Activated naive CD8-positive, alpha-beta T cell treated with anti-CD3 and anti-CD28 coated beads, Interleukin-2, amount 50 U/mL, for 24 hours (primary cell): Measurements from ENCODE around the gene CALN1.
"Not testable (repeated sequence)": the region's sequence is repeated elsewhere in the genome, so short reads cannot be mapped to it uniquely, and the experiment has no call there.

Experiments used
- ATAC-seq: fragments of 150-1000 bp; cut with Tn5 transposase; one replicate; pipeline ENCODE4 v1.10.0; 2021
- DNase-seq: peaks from one replicate; pipeline ENCODE4 v3.0.0; 2021
- H3K27ac Mint-ChIP-seq: one replicate; pipeline ENCODE4 v1.8.0; 2021; ENCODE audit warnings: mild to moderate bottlenecking, mixed read lengths
- H3K27me3 Mint-ChIP-seq: one replicate; pipeline ENCODE4 v1.8.0; 2021; ENCODE audit warnings: mixed read lengths
- H3K36me3 Mint-ChIP-seq: one replicate; pipeline ENCODE4 v1.8.0; 2021; ENCODE audit warnings: low read depth, mixed read lengths
- H3K4me1 Mint-ChIP-seq: one replicate; pipeline ENCODE4 v1.8.0; 2021; ENCODE audit warnings: mixed read lengths
- H3K4me3 Mint-ChIP-seq: one replicate; pipeline ENCODE4 v1.8.0; 2021; ENCODE audit warnings: mild to moderate bottlenecking, moderate library complexity, mixed read lengths
- H3K9me3 Mint-ChIP-seq: one replicate; pipeline ENCODE4 v1.8.0; 2021; ENCODE audit warnings: mixed read lengths

CALN1 gene

GRCh38 chr7:72244826-72245398, 167.2 kb downstream of the CALN1 start:
- H3K27ac Mint-ChIP-seq = no peak overlapping the region
- DNase-seq (no peak), ATAC-seq (no peak)
- H3K27me3 Mint-ChIP-seq = no peaks in the 10 kb centered on the region
- H3K36me3 Mint-ChIP-seq = no peaks in the 10 kb centered on the region
- H3K4me1 Mint-ChIP-seq = no peaks in the 10 kb centered on the region
- H3K4me3 Mint-ChIP-seq = no peak overlapping the region
- H3K9me3 Mint-ChIP-seq = peaks cover 8% of the 10 kb centered on the region

GRCh38 chr7:72243329-72243728, 168.8 kb downstream of the CALN1 start:
- DNase-seq = no peak
- no peak overlapping the region for H3K4me3 Mint-ChIP-seq
- peaks cover 1% of the 10 kb centered on the region for H3K9me3 Mint-ChIP-seq
- ATAC-seq = no peak
- H3K4me1 Mint-ChIP-seq = no peaks in the 10 kb centered on the region
- no peaks in the 10 kb centered on the region for H3K27me3 Mint-ChIP-seq
- H3K27ac Mint-ChIP-seq = no peak overlapping the region
- H3K36me3 Mint-ChIP-seq = no peaks in the 10 kb centered on the region

- Mint-ChIP-seq H3K4me1 (no peaks in the 10 kb centered on the region), H3K27ac (no peak overlapping the region), H3K4me3 (no peak overlapping the region), H3K27me3 (no peaks in the 10 kb centered on the region), H3K9me3 (no peaks in the 10 kb centered on the region), H3K36me3 (no peaks in the 10 kb centered on the region)
- no peak for DNase-seq
- ATAC-seq = no peak
These were observed 176.8 kb downstream of the CALN1 start for GRCh38 chr7:72235351-72235750.

GRCh38 chr7:72234086-72234485, 178.1 kb downstream of the CALN1 start:
- Mint-ChIP-seq H3K27ac (no peak overlapping the region), H3K9me3 (no peaks in the 10 kb centered on the region), H3K27me3 (no peaks in the 10 kb centered on the region)

GRCh38 chr7:72230281-72230680, 181.9 kb downstream of the CALN1 start:
- Mint-ChIP-seq H3K4me1 (no peaks in the 10 kb centered on the region), H3K27ac (no peak overlapping the region), H3K9me3 (no peaks in the 10 kb centered on the region), H3K36me3 (no peaks in the 10 kb centered on the region), H3K27me3 (no peaks in the 10 kb centered on the region), H3K4me3 (no peak overlapping the region)
- ATAC-seq (no peak), DNase-seq (no peak)

More at GRCh38 chr7:72234086-72234485, 178.1 kb downstream of the CALN1 start:
- Mint-ChIP-seq H3K4me1 (no peaks in the 10 kb centered on the region), H3K36me3 (no peaks in the 10 kb centered on the region), H3K4me3 (no peak overlapping the region)
- no peak for ATAC-seq
- DNase-seq = no peak

- no peak for DNase-seq
- H3K27ac Mint-ChIP-seq = no peak overlapping the region
- no peaks in the 10 kb centered on the region for H3K4me1 Mint-ChIP-seq
- H3K9me3 Mint-ChIP-seq = peaks cover 6% of the 10 kb centered on the region
- ATAC-seq = no peak
- H3K27me3 Mint-ChIP-seq = no peaks in the 10 kb centered on the region
- no peak overlapping the region for H3K4me3 Mint-ChIP-seq
- H3K36me3 Mint-ChIP-seq = no peaks in the 10 kb centered on the region
These were observed 188.8 kb downstream of the CALN1 start for GRCh38 chr7:72223351-72223750.

GRCh38 chr7:72222136-72222535, 190.0 kb downstream of the CALN1 start:
- H3K4me1 Mint-ChIP-seq = no peaks in the 10 kb centered on the region
- no peak overlapping the region for H3K27ac Mint-ChIP-seq
- no peaks in the 10 kb centered on the region for H3K27me3 Mint-ChIP-seq
- no peak for ATAC-seq
- H3K4me3 Mint-ChIP-seq = no peak overlapping the region
- peaks cover 8% of the 10 kb centered on the region for H3K9me3 Mint-ChIP-seq
- H3K36me3 Mint-ChIP-seq = no peaks in the 10 kb centered on the region
- no peak for DNase-seq

- H3K27ac Mint-ChIP-seq = no peak overlapping the region
- H3K27me3 Mint-ChIP-seq = no peaks in the 10 kb centered on the region
- H3K4me3 Mint-ChIP-seq = no peak overlapping the region
- ATAC-seq = no peak
- no peak for DNase-seq
- H3K4me1 Mint-ChIP-seq = no peaks in the 10 kb centered on the region
- H3K9me3 Mint-ChIP-seq = peaks cover 8% of the 10 kb centered on the region
- H3K36me3 Mint-ChIP-seq = no peaks in the 10 kb centered on the region
These were observed 192.6 kb downstream of the CALN1 start for GRCh38 chr7:72219500-72219899.

GRCh38 chr7:72217151-72217550, 195.0 kb downstream of the CALN1 start:
- Mint-ChIP-seq H3K36me3 (no peaks in the 10 kb centered on the region), H3K27me3 (no peaks in the 10 kb centered on the region), H3K4me1 (no peaks in the 10 kb centered on the region), H3K4me3 (no peak overlapping the region), H3K9me3 (peaks cover 8% of the 10 kb centered on the region), H3K27ac (no peak overlapping the region)
- ATAC-seq (no peak), DNase-seq (no peak)

- Mint-ChIP-seq H3K9me3 (peaks cover 8% of the 10 kb centered on the region), H3K27me3 (no peaks in the 10 kb centered on the region), H3K36me3 (no peaks in the 10 kb centered on the region), H3K4me3 (no peak overlapping the region), H3K27ac (no peak overlapping the region), H3K4me1 (no peaks in the 10 kb centered on the region)
- no peak for ATAC-seq
- no peak for DNase-seq
These were observed 198.4 kb downstream of the CALN1 start for GRCh38 chr7:72213769-72214168.

- DNase-seq (no peak), ATAC-seq (no peak)
- Mint-ChIP-seq H3K4me1 (no peaks in the 10 kb centered on the region), H3K27ac (no peak overlapping the region), H3K4me3 (no peak overlapping the region), H3K36me3 (no peaks in the 10 kb centered on the region), H3K9me3 (peaks cover 3% of the 10 kb centered on the region), H3K27me3 (no peaks in the 10 kb centered on the region)
These were observed 199.1 kb downstream of the CALN1 start for GRCh38 chr7:72213081-72213480.

GRCh38 chr7:72211175-72211574, 201.0 kb downstream of the CALN1 start:
- H3K36me3 Mint-ChIP-seq = no peaks in the 10 kb centered on the region
- no peak overlapping the region for H3K27ac Mint-ChIP-seq
- no peaks in the 10 kb centered on the region for H3K27me3 Mint-ChIP-seq
- H3K4me1 Mint-ChIP-seq = no peaks in the 10 kb centered on the region
- no peak overlapping the region for H3K4me3 Mint-ChIP-seq
- DNase-seq (no peak), ATAC-seq (no peak)
- peaks cover 3% of the 10 kb centered on the region for H3K9me3 Mint-ChIP-seq

- not testable (repeated sequence) for H3K9me3 Mint-ChIP-seq, H3K27me3 Mint-ChIP-seq, H3K4me1 Mint-ChIP-seq, H3K36me3 Mint-ChIP-seq, ATAC-seq, H3K27ac Mint-ChIP-seq, H3K4me3 Mint-ChIP-seq, DNase-seq
These were observed 203.1 kb downstream of the CALN1 start for GRCh38 chr7:72209006-72209405.

GRCh38 chr7:72196176-72196575, 216.0 kb downstream of the CALN1 start:
- no peaks in the 10 kb centered on the region for H3K27me3 Mint-ChIP-seq
- no peak overlapping the region for H3K27ac Mint-ChIP-seq
- H3K4me1 Mint-ChIP-seq = no peaks in the 10 kb centered on the region
- H3K9me3 Mint-ChIP-seq = peaks cover 14% of the 10 kb centered on the region
- ATAC-seq = no peak
- no peak for DNase-seq
- no peak overlapping the region for H3K4me3 Mint-ChIP-seq
- H3K36me3 Mint-ChIP-seq = no peaks in the 10 kb centered on the region

- ATAC-seq (no peak), DNase-seq (no peak)
- H3K4me1 Mint-ChIP-seq = no peaks in the 10 kb centered on the region
- H3K27me3 Mint-ChIP-seq = no peaks in the 10 kb centered on the region
- H3K4me3 Mint-ChIP-seq = no peak overlapping the region
- H3K27ac Mint-ChIP-seq = no peak overlapping the region
- no peaks in the 10 kb centered on the region for H3K36me3 Mint-ChIP-seq
- peaks cover 9% of the 10 kb centered on the region for H3K9me3 Mint-ChIP-seq
These were observed 221.2 kb downstream of the CALN1 start for GRCh38 chr7:72190919-72191318.

- H3K4me3 Mint-ChIP-seq = no peak overlapping the region
- no peak for DNase-seq
- H3K27me3 Mint-ChIP-seq = no peaks in the 10 kb centered on the region
- no peaks in the 10 kb centered on the region for H3K4me1 Mint-ChIP-seq
- H3K36me3 Mint-ChIP-seq = no peaks in the 10 kb centered on the region
- ATAC-seq = no peak
- H3K27ac Mint-ChIP-seq = no peak overlapping the region
- H3K9me3 Mint-ChIP-seq = peaks cover 4% of the 10 kb centered on the region
These were observed 222.0 kb downstream of the CALN1 start for GRCh38 chr7:72190146-72190545.
